ENCODE data around the gene OGG1. TPM values are rescaled to one million over a fixed set of nuclear protein-coding genes. Genes with fewer than 3 reads are reported as not detected.

Gene OGG1
- total RNA-seq, 1 donor from 2014 or later = 38.6 TPM

- H3K9me3 Mint-ChIP-seq = no peaks in the 10 kb centered on the region
- H3K27ac Mint-ChIP-seq (ENCODE audit: unreplicated experiment) = no peak overlapping the region
- DNase-seq (ENCODE audit: low read depth, low spot score) = no peak
- H3K36me3 Mint-ChIP-seq (ENCODE audit: low read depth) = peaks cover 8% of the 10 kb centered on the region
- H3K4me3 Mint-ChIP-seq = no peak overlapping the region
- peaks cover 25% of the 10 kb centered on the region for H3K4me1 Mint-ChIP-seq
- H3K27me3 Mint-ChIP-seq (ENCODE audit: low read depth) = peaks cover 2% of the 10 kb centered on the region
- no peak for TF ChIP-seq CTCF (conservative IDR thresholded peaks at IDR 0.05)
Measured at GRCh38 chr3:9754678-9755077, 4.9 kb downstream of the OGG1 start.

GRCh38 chr3:9757427-9757826 lies 7.7 kb downstream of the OGG1 start:
- peaks cover 16% of the 10 kb centered on the region for H3K36me3 Mint-ChIP-seq (ENCODE audit: low read depth)
- H3K27ac Mint-ChIP-seq (ENCODE audit: unreplicated experiment) = no peak overlapping the region
- no peaks in the 10 kb centered on the region for H3K27me3 Mint-ChIP-seq (ENCODE audit: low read depth)
- no peak for DNase-seq (ENCODE audit: low read depth, low spot score)
- H3K9me3 Mint-ChIP-seq = no peaks in the 10 kb centered on the region
- H3K4me1 Mint-ChIP-seq = no peaks in the 10 kb centered on the region
- no peak for TF ChIP-seq CTCF (conservative IDR thresholded peaks at IDR 0.05)
- H3K4me3 Mint-ChIP-seq = no peak overlapping the region

GRCh38 chr3:9760779-9761505 lies 11.2 kb downstream of the OGG1 start:
- TF ChIP-seq CTCF (conservative IDR thresholded peaks at IDR 0.05) = no peak
- no peak for DNase-seq (ENCODE audit: low read depth, low spot score)
- no peak overlapping the region for H3K4me3 Mint-ChIP-seq
- no peak overlapping the region for H3K27ac Mint-ChIP-seq (ENCODE audit: unreplicated experiment)
- no peaks in the 10 kb centered on the region for H3K9me3 Mint-ChIP-seq
- H3K36me3 Mint-ChIP-seq (ENCODE audit: low read depth) = peaks cover 16% of the 10 kb centered on the region
- H3K27me3 Mint-ChIP-seq (ENCODE audit: low read depth) = no peaks in the 10 kb centered on the region
- H3K4me1 Mint-ChIP-seq = no peaks in the 10 kb centered on the region

GRCh38 chr3:9761919-9762318 lies 12.2 kb downstream of the OGG1 start:
- no peak for DNase-seq (ENCODE audit: low read depth, low spot score)

GRCh38 chr3:9762871-9763270 lies 13.1 kb downstream of the OGG1 start:
- no peak for DNase-seq (ENCODE audit: low read depth, low spot score)
- H3K36me3 Mint-ChIP-seq (ENCODE audit: low read depth) = peaks cover 16% of the 10 kb centered on the region
- TF ChIP-seq CTCF (conservative IDR thresholded peaks at IDR 0.05) = no peak
- H3K27me3 Mint-ChIP-seq (ENCODE audit: low read depth) = no peaks in the 10 kb centered on the region
- H3K9me3 Mint-ChIP-seq = no peaks in the 10 kb centered on the region
- H3K4me3 Mint-ChIP-seq = no peak overlapping the region
- H3K4me1 Mint-ChIP-seq = peaks cover 9% of the 10 kb centered on the region
- no peak overlapping the region for H3K27ac Mint-ChIP-seq (ENCODE audit: unreplicated experiment)

More at GRCh38 chr3:9761919-9762318, 12.2 kb downstream of the OGG1 start:
- H3K4me3 Mint-ChIP-seq = no peak overlapping the region
- peaks cover 3% of the 10 kb centered on the region for H3K4me1 Mint-ChIP-seq
- H3K27me3 Mint-ChIP-seq (ENCODE audit: low read depth) = no peaks in the 10 kb centered on the region
- H3K27ac Mint-ChIP-seq (ENCODE audit: unreplicated experiment) = no peak overlapping the region
- peaks cover 16% of the 10 kb centered on the region for H3K36me3 Mint-ChIP-seq (ENCODE audit: low read depth)
- H3K9me3 Mint-ChIP-seq = no peaks in the 10 kb centered on the region
- TF ChIP-seq CTCF (conservative IDR thresholded peaks at IDR 0.05) = no peak

Data from neural crest cell (in vitro differentiated cells).